SK-N-DZ (cell line): ENCODE data around the gene DNAH12. TPM values are rescaled to one million over a fixed set of nuclear protein-coding genes. Genes with fewer than 3 reads are reported as not detected.

Experiments
- DNase-seq: peaks from one replicate; pipeline ENCODE4 v3.0.0-alpha.2; 2015; ENCODE audit warnings: low spot score
- polyA plus RNA-seq, 2 experiments: library from polyadenylated mRNA; depleted of rRNA; stranded (reverse); fragments of >200 nt; gene quantifications; 2 replicates each; pipeline ENCODE4 v1.2.3, GENCODE V29; 2014

Gene DNAH12, protein sequence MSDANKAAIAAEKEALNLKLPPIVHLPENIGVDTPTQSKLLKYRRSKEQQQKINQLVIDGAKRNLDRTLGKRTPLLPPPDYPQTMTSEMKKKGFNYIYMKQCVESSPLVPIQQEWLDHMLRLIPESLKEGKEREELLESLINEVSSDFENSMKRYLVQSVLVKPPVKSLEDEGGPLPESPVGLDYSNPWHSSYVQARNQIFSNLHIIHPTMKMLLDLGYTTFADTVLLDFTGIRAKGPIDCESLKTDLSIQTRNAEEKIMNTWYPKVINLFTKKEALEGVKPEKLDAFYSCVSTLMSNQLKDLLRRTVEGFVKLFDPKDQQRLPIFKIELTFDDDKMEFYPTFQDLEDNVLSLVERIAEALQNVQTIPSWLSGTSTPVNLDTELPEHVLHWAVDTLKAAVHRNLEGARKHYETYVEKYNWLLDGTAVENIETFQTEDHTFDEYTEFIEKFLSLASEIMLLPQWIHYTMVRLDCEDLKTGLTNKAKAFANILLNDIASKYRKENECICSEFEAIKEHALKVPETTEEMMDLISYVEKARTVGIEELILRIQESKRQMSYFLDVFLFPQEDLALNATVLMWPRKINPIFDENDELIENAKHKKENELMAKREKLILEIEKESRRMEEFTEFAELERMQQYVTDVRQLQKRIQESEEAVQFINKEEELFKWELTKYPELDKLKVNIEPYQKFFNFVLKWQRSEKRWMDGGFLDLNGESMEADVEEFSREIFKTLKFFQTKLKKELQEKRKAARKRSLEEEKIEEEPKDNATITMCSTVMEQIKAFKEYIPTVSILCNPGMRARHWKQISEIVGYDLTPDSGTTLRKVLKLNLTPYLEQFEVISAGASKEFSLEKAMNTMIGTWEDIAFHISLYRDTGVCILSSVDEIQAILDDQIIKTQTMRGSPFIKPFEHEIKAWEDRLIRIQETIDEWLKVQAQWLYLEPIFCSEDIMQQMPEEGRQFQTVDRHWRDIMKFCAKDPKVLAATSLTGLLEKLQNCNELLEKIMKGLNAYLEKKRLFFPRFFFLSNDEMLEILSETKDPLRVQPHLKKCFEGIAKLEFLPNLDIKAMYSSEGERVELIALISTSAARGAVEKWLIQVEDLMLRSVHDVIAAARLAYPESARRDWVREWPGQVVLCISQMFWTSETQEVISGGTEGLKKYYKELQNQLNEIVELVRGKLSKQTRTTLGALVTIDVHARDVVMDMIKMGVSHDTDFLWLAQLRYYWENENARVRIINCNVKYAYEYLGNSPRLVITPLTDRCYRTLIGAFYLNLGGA (N-terminal part only)
- not detected in 2 replicates for polyA plus RNA-seq (2014; cell fraction: cytosol; rRNA removed)
- polyA plus RNA-seq (2014; cell fraction: nucleus; rRNA removed): 0.01 TPM in 1 of 2 replicates, not detected in the other

DNA sequence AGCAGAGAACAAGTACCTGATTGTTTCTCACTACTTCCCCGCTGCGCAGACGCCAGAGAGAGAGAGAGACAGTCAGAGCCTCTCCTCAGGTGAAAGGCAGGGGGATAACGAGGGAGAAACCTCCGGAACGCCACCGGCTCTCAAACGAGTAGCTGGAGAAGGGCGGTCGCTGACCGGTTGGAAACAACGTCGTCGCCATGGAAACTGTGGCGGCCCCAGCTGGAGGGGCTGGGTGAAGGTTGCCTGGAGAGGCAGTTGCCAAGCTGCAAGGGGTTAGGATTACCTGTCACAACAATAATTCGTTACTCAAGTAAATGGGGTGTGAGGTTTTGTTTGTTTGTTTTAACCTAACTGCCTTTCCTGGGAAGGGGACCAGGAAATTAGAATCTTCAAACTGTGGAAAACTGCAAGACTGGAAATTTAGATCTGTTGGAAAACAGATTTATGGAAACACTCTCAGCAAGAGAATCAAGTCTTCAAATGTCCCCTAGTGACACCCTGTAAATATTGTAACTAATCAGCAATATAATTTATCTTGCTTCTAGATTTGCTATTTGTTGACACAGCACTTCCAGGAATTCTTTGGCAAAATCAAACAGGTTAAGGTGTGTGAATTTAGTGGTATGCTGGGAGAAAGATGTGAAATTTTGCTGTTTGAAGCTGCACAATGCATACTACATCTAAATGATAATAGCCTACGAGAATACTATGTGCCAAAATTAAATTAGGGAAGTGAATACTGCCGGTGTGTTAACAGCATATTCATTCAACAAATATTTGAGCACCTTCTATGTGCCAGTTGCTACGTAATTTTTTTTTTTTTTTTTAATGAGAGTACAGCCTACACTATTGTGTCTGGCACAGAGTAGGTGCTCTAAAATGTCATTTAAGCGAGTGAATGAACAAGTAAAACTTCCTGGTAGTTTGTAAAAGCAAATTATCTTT is at the start of gene DNAH12:
TSS of gene DNAH12 (minus strand) at position 164 of the 945 bp plus-strand sequence. CDS start 1,474 bp downstream, outside the sequence.
- DNase-seq: peak; percentile 37

DNA sequence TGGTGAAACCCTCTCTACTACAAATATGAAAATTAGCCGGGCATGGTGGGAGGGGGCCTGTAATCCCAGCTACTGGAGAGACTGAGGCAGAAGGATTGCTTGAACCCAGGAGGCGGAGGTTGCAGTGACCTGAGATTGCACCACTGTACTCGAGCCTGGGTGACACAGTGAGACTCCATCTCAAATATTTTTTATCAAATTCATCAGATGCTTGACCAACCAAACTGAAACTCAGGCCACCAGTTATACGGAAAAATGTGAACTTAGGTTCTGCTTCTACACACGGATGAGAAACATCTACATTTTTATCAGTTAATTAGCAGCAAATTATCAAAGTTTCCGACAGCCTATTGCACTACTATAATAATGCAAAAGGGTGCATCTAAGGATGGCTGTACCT is 48.2 kb upstream of the DNAH12 start:
- DNase-seq: no peak

DNA sequence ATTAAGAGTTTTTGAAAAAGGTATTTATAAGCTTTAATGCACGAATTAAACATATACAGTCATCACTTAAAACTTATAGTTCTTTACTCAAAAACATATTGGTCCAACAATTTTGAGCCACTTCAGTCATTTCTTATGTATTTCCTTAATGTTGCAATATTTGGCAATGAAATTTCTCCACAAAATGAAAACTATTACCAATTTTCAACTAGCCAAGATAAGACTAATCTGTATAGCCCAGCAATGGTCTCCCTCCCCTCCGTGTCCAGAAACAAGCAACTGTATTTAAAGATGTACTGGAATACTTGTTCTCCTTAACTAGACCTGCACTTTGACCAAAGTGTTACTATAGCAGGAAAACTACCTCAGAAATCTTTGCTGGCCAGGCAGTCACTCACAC is 43.8 kb upstream of the DNAH12 start:
- DNase-seq: no peak

DNA sequence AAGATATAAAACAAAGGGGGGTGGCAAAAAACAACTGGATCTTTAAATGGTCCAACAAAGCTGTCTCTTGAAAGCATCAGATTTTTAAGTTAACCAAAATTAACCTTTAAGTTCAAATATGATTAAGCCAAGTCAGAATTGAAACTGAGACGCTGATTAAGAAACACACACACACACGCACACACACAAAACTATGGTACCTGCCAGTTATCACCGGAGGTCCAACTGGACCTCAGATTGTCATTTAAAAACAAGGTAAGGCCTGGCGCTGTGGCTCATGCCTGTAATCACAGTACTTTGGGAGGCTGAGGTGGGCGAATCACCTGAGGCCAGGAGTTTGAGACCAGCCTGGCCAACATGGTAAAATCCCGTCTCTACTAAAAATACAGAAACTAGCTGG is 42.6 kb upstream of the DNAH12 start:
- DNase-seq: no peak

DNA sequence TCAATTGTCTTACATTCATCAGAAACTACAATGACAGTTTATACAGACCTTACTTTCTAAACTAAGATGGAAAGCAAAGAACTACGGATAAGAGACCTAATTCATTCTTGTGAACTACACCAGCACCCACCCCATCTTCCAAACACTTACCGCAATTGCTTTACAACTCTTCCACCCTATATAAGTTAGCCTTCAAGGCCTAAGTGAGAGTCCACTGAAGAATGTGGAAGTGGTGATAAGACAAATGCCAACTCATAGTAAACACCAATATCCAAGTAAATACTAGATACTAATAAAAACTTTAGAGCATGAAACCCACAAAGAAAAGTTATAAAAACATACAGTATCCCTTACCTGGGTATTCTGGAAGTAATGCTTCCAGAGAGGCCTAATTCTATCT is 39.4 kb upstream of the DNAH12 start:
- no peak for DNase-seq

DNA sequence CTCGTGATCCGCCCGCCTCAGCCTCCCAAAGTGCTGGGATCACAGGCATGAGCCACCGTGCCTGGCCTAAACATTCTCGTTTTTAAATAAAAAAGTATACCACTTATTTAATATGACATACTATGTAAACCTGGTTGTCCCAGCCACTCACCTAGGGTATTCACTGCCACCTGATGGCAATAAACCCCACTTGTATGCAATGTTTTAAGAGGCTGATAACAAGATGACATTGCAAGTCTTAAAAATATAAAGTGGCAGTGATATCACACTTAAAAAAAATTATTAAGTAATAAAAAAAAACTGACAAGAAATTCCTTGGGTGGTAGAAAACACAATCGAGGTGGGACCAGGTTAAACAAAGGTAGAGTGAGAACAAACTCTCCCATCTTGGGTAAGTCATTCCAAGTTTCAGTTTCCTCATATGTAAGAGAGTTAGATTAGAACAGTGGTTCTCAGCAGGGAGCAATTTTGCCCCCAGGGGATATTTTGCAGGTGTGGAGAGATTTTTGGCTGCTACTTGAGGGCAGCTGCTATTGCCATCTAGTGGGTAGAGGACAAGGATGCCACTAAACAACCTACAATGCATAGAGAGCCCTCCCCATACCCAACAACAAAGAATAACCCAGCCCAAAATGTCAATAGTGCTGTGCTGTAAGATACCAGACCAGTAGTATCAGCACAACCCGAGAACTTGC is 38.5 kb upstream of the DNAH12 start:
- DNase-seq: no peak

DNA sequence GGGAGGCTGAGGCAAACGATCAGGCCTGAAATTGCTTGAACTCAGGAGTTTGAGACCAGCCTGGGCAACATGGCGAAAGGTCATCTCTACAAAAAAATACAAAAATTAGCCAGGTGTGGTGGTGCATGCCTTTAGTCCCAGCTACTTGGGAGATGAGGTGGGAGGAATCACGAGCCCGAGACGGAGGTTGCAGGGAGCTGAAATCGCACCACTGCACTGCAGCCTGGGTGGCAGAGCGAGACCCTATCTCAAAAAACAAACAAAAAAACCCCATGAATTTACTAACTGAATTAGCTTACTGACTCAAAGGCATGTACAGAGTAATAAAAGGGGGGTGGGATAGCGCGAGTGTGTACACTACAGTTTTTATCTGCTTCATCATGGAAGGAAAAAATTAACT is 33.7 kb upstream of the DNAH12 start:
- no peak for DNase-seq

DNA sequence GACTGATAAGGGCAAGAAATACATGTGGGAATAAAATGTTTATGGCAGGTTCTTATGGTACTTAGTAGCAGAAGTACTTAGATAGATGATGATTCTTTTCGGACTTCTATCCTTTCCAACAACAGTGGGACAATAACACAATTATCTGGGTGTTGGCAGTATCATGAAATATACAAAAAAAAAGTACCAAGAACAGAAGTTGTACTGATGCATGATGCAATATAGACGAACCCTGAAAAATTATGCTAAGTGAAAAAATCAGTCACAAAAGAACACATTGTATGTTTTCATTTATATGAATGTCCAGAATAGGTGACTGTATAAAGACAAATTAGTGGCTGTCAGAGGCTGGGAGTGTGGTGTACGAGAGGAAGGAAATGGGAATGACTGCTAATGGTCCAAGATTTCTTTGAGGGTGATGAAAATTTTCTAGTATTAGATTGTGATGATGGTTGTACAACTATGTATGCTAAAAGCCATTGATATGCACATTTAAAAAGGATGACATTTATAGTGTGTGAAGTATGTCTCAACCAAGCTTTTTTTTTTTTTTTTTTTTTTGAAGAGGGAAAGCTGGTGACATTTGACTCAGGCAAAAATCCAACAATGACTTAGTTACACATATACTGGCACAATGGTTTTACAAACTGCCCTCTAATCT is 32.0 kb upstream of the DNAH12 start:
- DNase-seq: no peak

DNA sequence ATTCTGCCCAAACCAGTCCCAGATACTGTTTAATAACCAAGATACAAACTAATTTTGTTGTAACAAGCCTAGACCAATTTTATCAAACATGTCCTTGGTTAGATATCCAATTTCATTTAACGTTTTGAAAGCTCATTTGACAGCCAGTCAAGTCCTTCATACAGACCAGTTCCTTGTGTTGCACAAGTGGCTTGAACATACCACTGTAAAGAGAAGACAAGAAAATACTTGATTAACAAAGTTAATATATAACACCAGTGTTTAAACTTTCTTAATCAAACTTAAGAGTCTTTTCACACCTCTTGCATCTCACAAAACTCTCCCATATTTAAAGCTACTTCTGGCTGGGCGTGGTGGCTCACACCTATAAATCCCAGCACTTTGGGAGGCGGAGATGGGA is 28.0 kb upstream of the DNAH12 start:
- no peak for DNase-seq

DNA sequence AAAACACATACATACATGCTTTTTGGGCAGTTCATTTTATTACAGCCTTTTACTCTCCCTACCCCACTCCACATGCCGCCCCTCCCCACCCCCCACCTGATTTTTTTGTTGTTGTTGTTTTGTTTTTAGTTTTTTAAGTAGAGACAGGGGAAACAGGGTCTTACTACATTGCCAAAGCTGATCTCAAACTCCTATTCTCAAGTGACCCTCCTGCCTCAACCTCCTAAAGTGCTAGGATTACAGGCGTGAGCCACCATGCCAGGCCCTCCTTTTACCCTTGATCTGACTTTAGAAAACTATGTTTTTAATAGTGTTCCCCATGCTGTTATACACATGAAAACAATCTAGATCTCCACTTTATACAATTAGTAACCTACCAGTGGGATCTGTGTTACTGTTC is 26.7 kb upstream of the DNAH12 start:
- no peak for DNase-seq

DNA sequence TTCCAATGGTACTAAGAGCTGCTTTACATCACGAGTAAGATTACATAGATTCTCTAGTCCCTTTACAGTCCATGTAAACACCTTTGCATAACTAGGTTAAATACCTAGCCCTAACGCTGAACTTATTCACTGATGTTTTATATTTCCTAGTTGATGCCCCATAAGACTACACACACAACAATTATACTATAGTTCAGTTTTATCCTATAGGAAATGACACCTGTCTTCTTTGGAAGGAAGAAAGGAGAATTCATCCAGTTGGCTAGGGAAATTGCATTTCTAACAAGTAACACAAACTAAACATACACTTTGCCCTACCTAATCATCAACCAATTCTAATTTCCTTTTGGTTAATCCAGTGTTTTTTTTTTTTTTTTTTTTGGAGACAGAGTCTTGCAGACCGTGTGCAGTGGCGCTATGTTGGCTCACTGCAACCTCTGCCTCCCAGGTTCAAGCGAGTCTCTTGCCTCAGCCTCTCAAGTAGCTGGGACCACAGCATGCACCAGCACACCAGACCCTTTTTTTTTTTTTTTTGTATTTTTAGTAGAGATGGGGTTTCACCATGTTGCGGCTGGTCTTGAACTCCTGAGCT is 25.8 kb upstream of the DNAH12 start:
- no peak for DNase-seq

DNA sequence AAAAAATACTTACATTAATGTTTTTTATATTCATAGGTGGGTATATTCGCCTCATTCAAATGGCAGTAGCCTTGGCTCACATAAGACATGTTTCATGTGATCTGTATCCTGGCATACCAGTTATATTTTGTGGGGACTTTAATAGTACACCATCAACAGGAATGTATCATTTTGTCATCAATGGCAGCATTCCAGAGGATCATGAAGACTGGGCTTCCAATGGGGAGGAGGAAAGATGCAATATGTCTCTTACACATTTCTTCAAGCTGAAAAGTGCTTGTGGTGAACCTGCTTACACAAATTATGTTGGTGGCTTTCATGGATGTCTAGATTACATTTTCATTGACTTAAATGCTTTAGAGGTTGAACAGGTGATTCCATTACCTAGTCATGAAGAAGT is 15.4 kb upstream of the DNAH12 start:
- DNase-seq: no peak

DNA sequence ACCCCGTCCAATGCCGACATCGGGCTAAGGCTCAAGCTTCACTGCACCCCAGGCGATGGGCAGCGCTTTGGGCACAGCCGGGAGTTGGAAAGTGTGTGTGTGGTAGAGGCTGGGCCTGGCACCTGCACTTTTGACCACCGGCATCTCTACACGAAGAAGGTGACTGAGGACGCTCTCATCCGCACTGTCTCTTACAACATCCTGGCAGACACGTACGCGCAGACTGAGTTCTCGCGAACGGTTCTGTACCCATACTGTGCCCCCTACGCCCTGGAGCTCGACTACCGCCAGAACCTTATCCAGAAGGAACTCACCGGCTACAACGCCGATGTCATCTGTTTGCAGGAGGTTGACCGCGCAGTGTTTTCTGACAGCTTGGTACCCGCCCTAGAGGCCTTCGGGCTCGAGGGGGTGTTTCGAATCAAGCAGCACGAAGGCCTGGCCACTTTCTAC is 13.0 kb upstream of the DNAH12 start:
- DNase-seq: no peak

DNA sequence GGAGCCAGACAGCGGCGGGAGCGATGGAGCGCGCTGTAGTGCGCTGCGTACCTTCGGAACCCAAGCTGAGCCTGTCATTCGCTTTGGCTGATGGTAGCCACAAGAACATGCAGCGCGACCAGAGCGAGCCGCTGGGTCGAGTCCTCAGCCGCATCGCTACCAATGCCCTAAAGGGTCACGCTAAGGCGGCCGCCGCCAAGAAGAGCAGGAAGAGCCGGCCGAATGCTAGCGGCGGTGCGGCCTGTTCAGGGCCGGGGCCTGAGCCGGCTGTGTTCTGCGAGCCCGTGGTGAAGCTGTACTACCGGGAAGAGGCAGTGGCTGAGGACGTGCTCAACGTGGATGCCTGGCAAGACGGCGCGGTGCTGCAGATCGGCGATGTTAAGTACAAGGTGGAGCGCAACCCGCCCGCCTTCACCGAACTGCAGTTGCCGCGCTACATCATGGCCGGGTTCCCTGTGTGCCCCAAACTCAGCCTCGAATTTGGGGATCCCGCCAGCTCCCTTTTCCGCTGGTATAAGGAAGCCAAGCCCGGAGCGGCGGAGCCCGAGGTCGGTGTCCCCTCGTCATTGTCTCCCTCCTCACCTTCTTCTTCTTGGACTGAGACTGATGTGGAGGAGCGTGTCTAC is 12.4 kb upstream of the DNAH12 start:
- peak; percentile 9 for DNase-seq

DNA sequence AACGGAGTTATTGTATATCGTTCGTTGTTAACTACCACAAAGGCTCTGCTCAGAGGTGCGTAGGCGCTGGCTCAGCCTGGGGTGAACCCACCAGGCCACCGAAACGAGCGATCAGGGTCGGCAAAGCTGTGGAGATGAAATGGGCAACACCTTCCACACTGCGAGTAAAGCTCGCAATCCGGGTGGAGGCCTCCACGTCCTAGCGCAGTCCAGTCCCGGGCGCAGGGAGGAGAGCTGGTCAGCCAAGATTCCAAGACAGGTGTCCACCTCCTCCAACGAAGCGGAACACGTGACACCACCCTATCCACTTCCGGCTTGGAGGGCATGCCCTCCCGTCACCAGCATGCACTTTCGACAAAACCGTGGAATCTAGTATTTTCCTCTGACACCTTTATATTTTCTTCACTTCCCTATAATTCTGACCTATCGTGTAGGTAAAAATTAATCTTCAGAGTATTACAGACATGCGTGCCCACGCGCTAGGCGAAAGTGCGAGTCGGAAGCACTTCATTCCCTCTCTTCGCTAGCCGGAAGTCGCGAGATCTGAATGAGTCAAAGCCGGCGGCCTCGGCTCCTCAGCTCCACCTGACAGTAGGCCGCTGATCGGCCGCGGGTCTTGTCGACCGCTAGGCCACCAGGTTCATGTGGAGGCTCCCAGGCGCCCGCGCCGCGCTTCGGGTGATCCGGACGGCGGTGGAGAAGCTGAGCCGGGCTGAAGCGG is 11.8 kb upstream of the DNAH12 start, which contains the start of gene PDE12:
TSS of gene PDE12 (plus strand) at position 537 of the 721 bp plus-strand sequence. CDS start at position 643, 106 bp downstream.
- DNase-seq: peak; percentile 91

DNA sequence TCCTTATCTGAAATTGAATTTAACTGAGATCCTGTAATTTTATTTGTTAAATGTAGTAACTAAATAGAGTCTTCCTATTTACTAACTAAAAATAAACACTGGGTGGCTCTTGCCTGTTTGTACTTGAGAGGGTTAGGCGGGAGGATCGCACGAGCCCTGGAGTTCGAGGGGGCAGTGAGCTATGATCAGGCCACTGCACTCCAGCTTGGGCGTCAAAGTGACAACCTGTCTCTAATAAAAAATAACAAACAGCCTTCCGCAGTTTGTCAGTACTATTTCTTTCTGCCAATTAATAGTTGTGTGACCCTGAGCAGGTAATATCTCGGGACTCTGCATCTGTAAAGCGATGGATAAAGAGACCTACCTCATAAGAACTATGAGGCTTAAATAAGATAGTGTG is 11.2 kb upstream of the DNAH12 start:
- no peak for DNase-seq

DNA sequence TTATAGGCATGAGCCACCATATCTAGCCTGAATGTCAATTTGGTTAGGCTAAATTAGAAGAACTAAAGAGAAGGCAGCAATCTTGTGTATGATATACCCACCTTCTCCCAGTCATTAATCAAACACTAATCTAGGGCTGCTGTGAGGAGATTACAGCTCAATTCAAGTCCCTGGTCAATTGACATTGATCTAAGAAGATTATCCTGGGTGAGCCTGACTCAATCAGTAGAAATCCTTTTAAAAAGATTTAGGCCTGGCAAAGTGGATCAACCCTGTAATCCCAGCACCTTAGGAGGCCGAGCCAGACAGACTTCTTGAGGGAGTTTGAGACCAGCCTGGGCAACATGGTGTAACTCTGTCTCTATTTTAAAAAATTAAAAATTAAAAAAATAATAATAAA is 2.5 kb upstream of the DNAH12 start:
- no peak for DNase-seq
